SK-N-SH treated with all-trans-retinoic acid at 6 μM for 48 hours (cell line): ENCODE measurements around the gene GPHN.

Experiments
- BACH2 ChIP-seq: fragments of 250-450 bp; sonication (Bioruptor Pico); IDR thresholded peaks from 2 replicates; pipeline ENCODE4 v1.9.0; 2021; ENCODE audit warnings: mild to moderate bottlenecking, borderline replicate concordance
- OSR1 ChIP-seq: fragments of 250-450 bp; sonication (Bioruptor Pico); IDR thresholded peaks from 2 replicates; pipeline ENCODE4 v1.8.0; 2022; ENCODE audit warnings: moderate library complexity, mild to moderate bottlenecking, inconsistent platforms
- RARB ChIP-seq: fragments of 250-450 bp; sonication (Bioruptor Pico); IDR thresholded peaks from 2 replicates; pipeline ENCODE4 v1.8.0; 2021; ENCODE audit warnings: mild to moderate bottlenecking, moderate library complexity
- SNAI2 ChIP-seq: fragments of 250-450 bp; sonication (Bioruptor Pico); IDR thresholded peaks from 2 replicates; pipeline ENCODE4 v1.5.0; 2020; ENCODE audit warnings: mild to moderate bottlenecking, moderate library complexity
- ZC3H10 ChIP-seq: fragments of 250-450 bp; sonication (Bioruptor Pico); IDR thresholded peaks from 2 replicates; pipeline ENCODE4 v1.5.1; 2021; ENCODE audit warnings: mild to moderate bottlenecking, moderate library complexity
- ZFP3 ChIP-seq: fragments of 250-450 bp; sonication (Bioruptor Pico); IDR thresholded peaks from 2 replicates; pipeline ENCODE4 v1.5.0; 2020; ENCODE audit warnings: mild to moderate bottlenecking, moderate library complexity
- TF ChIP-seq, protein P1 (sequence below): fragments of 250-450 bp; sonication (Bioruptor Pico); IDR thresholded peaks from 2 replicates; pipeline ENCODE4 v1.5.0; 2020; ENCODE audit warnings: mild to moderate bottlenecking, moderate library complexity
- TF ChIP-seq, protein P2 (sequence below): fragments of 250-450 bp; sonication (Bioruptor Pico); IDR thresholded peaks from 2 replicates; pipeline ENCODE4 v1.8.0; 2020; ENCODE audit warnings: mild to moderate bottlenecking, moderate library complexity, borderline replicate concordance

DNA sequence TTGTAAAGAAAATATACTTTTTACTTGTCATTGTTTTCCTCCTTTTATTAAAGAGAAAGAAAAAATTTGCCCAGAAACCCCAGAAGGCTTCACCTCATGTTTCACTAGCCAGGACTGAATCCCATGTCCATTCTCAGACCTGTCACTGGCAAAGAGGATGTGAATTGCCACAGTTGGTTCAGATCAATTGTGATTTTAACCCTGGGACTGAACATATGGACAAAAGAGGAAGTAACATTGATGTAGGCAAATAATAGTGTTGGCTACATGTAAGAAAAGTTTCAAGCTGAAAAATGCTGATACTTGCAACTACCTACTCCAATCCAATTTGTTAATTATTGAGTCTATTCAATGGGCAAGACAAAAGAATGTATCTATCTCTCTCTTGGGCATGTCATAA, 30.4 kb upstream of the GPHN start:
- TF ChIP-seq, protein P1, sequence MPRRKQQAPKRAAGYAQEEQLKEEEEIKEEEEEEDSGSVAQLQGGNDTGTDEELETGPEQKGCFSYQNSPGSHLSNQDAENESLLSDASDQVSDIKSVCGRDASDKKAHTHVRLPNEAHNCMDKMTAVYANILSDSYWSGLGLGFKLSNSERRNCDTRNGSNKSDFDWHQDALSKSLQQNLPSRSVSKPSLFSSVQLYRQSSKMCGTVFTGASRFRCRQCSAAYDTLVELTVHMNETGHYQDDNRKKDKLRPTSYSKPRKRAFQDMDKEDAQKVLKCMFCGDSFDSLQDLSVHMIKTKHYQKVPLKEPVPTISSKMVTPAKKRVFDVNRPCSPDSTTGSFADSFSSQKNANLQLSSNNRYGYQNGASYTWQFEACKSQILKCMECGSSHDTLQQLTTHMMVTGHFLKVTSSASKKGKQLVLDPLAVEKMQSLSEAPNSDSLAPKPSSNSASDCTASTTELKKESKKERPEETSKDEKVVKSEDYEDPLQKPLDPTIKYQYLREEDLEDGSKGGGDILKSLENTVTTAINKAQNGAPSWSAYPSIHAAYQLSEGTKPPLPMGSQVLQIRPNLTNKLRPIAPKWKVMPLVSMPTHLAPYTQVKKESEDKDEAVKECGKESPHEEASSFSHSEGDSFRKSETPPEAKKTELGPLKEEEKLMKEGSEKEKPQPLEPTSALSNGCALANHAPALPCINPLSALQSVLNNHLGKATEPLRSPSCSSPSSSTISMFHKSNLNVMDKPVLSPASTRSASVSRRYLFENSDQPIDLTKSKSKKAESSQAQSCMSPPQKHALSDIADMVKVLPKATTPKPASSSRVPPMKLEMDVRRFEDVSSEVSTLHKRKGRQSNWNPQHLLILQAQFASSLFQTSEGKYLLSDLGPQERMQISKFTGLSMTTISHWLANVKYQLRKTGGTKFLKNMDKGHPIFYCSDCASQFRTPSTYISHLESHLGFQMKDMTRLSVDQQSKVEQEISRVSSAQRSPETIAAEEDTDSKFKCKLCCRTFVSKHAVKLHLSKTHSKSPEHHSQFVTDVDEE (CRISPR knock-in tag): no peak
- no peak for TF ChIP-seq OSR1 (CRISPR knock-in tag)
- no peak for TF ChIP-seq ZC3H10 (CRISPR knock-in tag)
- TF ChIP-seq, protein P2, sequence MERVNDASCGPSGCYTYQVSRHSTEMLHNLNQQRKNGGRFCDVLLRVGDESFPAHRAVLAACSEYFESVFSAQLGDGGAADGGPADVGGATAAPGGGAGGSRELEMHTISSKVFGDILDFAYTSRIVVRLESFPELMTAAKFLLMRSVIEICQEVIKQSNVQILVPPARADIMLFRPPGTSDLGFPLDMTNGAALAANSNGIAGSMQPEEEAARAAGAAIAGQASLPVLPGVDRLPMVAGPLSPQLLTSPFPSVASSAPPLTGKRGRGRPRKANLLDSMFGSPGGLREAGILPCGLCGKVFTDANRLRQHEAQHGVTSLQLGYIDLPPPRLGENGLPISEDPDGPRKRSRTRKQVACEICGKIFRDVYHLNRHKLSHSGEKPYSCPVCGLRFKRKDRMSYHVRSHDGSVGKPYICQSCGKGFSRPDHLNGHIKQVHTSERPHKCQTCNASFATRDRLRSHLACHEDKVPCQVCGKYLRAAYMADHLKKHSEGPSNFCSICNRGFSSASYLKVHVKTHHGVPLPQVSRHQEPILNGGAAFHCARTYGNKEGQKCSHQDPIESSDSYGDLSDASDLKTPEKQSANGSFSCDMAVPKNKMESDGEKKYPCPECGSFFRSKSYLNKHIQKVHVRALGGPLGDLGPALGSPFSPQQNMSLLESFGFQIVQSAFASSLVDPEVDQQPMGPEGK (CRISPR knock-in tag): no peak
- no peak for TF ChIP-seq BACH2 (CRISPR knock-in tag)
- no peak for TF ChIP-seq RARB (CRISPR knock-in tag)
- TF ChIP-seq SNAI2: no peak
- TF ChIP-seq ZFP3: no peak
